ENCODE results near the gene SLC28A3.
"Not testable (repeated sequence)": the region's sequence is repeated elsewhere in the genome, so short reads cannot be mapped to it uniquely, and the experiment has no call there.

SLC28A3 gene

DNA sequence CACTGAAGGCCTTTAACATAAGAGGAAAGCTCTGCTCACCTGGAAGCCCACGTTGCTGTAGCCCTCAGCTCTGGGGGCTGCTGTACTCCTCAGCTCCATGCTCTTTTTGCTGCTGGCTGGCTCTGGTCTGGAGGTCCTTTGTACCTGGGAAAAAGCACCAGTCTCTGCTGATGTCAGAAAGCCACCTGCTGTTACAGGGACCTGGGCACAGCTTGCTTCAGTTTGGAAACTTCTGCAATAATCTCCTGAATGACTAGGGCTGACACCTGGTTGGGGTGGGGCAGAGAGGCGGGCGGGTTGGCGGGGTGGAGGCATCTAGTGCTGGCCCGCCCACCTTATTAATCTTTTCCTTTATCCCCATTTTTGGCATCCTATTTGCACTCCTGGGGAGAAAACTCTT lies at the start of gene SLC28A3:
SLC28A3 (minus strand) TSS at position 224 of the 400 bp plus-strand sequence; CDS start at position 99, 125 bp downstream.
- no peak for DNase-seq (ENCODE audit: low spot score)

GRCh38 chr9:84390254-84390653 lies 49.7 kb upstream of the SLC28A3 start:
- not testable (repeated sequence) for DNase-seq (ENCODE audit: low spot score)

DNA sequence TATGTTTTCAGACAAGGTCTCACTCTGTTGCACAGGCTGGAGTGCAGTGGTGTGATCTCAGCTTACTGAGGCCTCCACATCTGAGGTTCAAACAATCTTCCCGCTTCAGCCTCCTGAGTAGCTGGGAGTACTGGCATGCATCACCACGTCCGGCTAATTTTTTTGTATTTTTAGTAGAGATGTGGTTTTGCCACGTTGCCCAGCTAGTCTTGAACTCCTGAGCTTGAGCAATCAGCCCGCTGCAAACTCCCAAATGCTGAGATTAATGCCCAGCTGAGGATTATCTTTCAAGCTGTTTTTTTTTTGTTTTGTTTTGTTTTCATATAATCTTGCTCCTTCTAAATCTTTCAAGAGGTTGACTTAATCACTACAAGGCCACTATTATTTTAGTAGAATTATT lies 47.3 kb upstream of the SLC28A3 start:
- DNase-seq (ENCODE audit: low spot score): no peak

DNA sequence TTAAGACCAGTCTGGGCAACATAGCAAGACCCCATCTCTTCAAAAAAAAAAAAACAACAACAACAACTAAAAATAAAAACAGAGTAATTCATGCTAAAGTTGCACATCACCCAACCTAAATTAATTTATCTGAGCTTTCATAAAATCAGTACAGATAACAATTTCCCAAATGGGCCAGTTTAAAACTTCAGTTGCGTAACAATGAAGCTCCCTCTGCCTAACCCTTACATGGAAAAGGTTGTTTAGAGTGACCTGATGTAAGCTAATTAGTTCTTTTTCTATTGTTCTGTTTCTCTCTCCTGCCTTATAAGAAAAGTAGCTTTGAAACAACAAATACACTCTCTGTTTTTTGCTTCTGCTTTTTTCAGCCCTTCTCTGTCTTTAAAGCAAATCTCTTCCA lies 46.2 kb upstream of the SLC28A3 start:
- no peak for DNase-seq (ENCODE audit: low spot score)

GRCh38 chr9:84385386-84386040 lies 45.0 kb upstream of the SLC28A3 start:
- no peak for DNase-seq (ENCODE audit: low spot score)

- DNase-seq (ENCODE audit: low spot score): no peak
Observed at GRCh38 chr9:84384617-84385016, 44.1 kb upstream of the SLC28A3 start.

DNA sequence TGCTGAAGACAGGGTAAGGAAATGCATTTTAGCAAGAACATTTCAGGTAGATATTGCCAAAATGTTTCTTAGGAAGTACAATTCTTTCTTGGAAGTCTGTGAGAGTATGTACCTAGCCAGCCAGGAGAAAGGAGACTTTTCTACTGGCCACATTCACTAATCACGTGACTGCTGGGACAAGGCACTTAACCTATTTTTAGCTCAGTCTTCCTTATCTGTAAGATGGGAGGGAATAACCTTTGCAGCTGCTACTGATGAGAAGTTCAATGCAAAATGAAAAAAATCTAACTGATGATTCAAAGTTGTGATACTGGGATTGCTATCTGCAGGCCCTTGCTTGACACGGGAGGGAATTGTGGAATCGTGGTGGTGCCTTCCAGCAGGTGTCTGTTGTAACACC lies 42.6 kb upstream of the SLC28A3 start:
- DNase-seq (ENCODE audit: low spot score): no peak

DNA sequence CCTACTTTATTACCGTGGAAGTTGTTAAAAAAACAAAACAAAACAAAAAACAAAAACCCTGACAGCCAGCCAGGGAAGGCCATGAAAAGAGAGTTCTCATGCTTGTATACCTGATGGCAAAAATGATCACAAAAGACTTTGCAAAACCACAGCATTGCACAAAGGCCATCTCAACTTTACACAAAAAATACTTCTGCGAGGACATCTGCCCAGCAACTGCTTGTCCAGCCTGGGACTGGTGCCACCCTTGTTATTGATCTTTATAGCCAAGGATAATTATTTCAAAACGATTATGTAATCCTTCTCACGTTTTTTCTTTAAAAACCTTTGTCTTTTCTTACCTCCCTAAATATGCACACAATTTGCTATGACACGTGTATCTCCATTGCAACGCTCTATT lies 42.2 kb upstream of the SLC28A3 start:
- DNase-seq (ENCODE audit: low spot score): no peak

DNA sequence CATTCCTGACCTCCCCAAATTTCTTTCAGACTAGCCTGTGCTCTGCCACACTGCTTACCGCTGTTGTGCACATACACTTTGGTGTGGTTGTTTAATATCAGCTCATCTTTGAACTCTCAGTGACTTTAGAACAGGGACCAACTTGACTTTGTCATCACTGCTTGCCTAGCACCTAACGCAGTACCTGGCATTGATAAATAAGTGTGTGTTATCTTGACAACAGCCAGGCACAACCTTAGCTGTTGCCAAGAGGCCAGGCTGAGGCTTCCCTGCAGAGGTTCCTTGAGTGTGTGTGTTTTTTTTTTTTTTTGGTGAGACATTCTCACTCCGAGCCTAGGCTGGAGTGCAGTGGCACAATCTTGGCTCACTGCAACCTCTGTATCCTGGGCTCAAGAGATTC lies 41.0 kb upstream of the SLC28A3 start:
- no peak for DNase-seq (ENCODE audit: low spot score)

GRCh38 chr9:84379740-84380139 lies 39.2 kb upstream of the SLC28A3 start:
- no peak for DNase-seq (ENCODE audit: low spot score)

- no peak for DNase-seq (ENCODE audit: low spot score)
Observed at GRCh38 chr9:84375954-84376353, 35.4 kb upstream of the SLC28A3 start.

GRCh38 chr9:84374516-84374915 lies 34.0 kb upstream of the SLC28A3 start:
- DNase-seq (ENCODE audit: low spot score): no peak

GRCh38 chr9:84374013-84374412 lies 33.5 kb upstream of the SLC28A3 start:
- no peak for DNase-seq (ENCODE audit: low spot score)

DNA sequence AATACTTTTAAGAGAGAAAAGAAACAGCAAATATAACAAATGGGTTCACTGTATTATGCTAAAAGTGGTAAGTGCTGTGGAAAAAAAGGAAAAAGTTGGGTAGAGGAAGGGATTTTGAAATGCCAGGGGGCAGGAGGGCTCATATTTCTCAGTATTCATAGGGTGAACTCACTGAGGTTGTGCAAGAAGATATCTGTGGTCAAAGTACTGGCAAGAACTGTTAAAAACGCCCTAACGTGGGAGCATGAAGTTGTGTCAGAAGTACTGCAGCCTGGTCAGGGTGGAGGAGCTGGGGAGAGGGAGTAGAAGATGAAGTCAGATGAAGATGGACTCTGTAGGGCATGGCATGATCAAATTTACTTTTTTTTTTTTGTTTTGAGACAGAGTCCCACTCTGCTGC lies 31.2 kb upstream of the SLC28A3 start:
- no peak for DNase-seq (ENCODE audit: low spot score)

GRCh38 chr9:84368601-84369000 lies 28.0 kb upstream of the SLC28A3 start:
- DNase-seq (ENCODE audit: low spot score): no peak

DNA sequence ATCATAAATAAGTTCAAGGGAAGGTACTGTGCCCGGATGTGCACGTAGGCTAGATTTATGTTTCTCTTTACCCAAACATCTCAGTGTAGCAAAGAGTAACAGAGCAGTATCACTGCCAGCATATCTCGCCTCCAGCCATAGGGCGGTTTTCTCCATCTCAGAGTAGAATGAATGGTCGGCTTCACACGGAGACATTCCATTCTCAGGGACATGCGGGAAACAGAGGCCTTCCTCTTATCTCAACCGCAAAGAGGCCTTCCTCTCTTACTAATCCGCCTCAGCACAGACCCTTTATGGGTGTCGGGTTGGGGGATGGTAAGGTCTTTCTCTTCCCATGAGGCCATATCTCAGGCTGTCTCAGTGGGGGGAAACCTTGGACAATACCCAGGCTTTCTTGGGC lies 27.2 kb upstream of the SLC28A3 start:
- not testable (repeated sequence) for DNase-seq (ENCODE audit: low spot score)

- no peak for DNase-seq (ENCODE audit: low spot score)
Observed at GRCh38 chr9:84366683-84367082, 26.1 kb upstream of the SLC28A3 start.

DNA sequence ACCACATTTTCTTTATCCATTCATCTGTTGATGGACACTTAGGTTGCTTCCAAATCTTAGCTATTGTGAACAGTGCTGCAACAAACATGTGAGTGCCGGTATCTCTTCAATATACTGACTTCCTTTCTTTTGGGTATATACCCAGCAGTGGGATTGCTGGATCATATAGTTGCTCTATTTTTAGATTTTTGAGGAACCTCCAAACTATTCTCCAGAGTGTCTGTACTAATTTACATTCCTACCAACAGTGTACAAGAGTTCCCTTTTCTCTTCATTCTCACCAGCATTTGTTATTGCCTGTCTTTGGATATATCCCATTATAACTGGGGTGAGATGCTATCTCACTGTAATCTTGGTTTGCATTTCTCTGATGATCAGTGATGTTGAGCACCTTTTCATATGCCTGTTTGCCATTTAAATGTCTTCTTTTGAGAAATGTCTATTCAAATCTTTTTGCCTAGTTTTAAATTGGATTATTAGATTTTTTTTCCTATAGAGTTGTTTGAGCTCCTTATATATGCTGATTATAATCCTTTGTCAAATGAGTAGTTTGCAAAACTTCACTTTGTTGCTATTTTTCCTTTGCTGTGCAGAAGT lies 24.4 kb upstream of the SLC28A3 start:
- not testable (repeated sequence) for DNase-seq (ENCODE audit: low spot score)

GRCh38 chr9:84361645-84362044 lies 21.1 kb upstream of the SLC28A3 start:
- DNase-seq (ENCODE audit: low spot score): no peak

DNA sequence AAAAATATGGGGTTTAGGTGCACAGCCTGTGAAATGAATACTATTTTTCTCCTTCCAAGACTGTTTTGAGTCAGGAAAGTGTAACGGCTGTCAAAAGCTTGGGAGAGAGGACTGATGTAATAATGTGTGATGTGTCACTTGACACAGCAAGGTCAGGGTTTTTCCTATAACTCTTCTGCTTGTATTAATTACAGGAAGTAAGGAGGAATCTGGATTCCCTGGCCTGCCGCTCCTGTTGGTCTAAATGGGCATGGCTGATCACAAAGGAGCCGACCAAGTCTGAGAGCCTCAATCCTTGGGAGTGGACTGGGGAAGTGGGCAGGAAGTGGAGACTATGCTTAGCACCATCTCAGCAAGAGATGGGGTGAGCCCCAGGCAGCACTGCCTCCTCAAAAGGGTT lies 16.7 kb upstream of the SLC28A3 start:
- no peak for DNase-seq (ENCODE audit: low spot score)

DNA sequence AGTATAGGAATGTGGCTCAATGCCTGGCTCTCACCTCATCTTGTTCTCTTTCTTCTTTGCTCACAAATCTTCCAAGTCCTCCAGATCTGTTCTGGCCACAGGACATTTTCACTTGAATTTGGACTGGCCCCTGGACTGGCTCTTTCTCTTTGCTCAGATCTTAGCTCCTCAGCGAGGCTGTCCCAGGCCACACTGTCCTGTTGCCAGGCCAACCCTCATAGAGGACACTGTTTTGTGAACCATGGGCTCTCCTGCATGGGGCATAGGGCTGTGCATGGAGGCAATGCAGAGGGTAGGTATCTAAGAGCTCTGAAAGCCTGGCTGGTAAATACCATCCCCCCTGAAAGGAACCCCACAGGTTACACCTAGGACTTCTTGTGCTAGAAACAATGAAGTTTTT lies 13.5 kb upstream of the SLC28A3 start:
- no peak for DNase-seq (ENCODE audit: low spot score)

DNA sequence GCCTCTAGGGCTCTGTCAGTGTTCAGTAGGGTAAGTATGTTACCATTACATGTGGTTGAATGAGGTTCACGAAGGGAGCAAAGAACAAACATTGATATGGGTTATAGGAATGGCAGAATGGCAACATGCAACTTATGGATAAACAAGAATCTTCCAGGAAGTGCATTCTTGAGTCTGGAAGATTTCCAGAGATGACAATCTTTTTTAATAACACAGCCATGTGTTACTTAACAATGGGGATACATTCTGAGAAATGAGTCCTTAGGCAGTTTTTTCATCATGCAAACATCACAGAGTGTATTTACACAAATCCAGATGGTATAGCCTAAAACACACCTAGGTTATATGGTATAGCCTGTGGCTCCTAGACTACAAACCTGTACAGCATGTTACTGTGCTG lies 9.1 kb upstream of the SLC28A3 start:
- no peak for DNase-seq (ENCODE audit: low spot score)

DNA sequence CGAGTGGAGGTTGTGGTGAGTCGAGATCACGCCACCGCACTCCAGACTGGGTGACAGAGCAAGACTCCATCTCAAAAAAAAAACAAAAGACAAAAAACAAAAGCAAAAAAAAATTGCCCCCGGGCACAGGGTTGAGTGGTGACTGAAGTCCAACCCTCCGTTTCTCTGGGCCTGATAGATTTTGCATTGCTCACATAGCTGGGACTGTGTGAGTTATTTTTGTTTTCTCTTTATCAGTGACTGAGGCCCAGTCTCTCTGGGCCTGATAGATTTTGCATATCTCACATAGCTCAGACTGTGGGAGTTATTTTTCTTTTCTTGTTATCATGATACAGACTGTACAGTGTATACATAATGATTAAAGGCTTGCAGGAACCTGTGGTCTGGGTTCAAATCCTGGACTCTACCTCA lies 2.6 kb upstream of the SLC28A3 start:
- no peak for DNase-seq (ENCODE audit: low spot score)

GRCh38 chr9:84339962-84340361 lies 596 bp downstream of the SLC28A3 start:
- no peak for DNase-seq (ENCODE audit: low spot score)

Data from globus pallidus (tissue), 1 donor.